T follicular helper cell (primary cell): ENCODE measurements around the gene NEMF.
"Not testable (repeated sequence)": the region's sequence is repeated elsewhere in the genome, so short reads cannot be mapped to it uniquely, and the experiment has no call there.

Source experiments
- DNase-seq: peaks from one replicate; pipeline ENCODE4 v3.0.0-alpha.2; 2020; ENCODE audit warnings: low read depth
- total RNA-seq, 2 experiments: gene quantifications; one replicate each; lab custom pipeline; 2026; lab: John Stamatoyannopoulos, UW

NEMF gene, protein sequence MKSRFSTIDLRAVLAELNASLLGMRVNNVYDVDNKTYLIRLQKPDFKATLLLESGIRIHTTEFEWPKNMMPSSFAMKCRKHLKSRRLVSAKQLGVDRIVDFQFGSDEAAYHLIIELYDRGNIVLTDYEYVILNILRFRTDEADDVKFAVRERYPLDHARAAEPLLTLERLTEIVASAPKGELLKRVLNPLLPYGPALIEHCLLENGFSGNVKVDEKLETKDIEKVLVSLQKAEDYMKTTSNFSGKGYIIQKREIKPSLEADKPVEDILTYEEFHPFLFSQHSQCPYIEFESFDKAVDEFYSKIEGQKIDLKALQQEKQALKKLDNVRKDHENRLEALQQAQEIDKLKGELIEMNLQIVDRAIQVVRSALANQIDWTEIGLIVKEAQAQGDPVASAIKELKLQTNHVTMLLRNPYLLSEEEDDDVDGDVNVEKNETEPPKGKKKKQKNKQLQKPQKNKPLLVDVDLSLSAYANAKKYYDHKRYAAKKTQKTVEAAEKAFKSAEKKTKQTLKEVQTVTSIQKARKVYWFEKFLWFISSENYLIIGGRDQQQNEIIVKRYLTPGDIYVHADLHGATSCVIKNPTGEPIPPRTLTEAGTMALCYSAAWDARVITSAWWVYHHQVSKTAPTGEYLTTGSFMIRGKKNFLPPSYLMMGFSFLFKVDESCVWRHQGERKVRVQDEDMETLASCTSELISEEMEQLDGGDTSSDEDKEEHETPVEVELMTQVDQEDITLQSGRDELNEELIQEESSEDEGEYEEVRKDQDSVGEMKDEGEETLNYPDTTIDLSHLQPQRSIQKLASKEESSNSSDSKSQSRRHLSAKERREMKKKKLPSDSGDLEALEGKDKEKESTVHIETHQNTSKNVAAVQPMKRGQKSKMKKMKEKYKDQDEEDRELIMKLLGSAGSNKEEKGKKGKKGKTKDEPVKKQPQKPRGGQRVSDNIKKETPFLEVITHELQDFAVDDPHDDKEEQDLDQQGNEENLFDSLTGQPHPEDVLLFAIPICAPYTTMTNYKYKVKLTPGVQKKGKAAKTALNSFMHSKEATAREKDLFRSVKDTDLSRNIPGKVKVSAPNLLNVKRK
- total RNA-seq: 99.0 to 113 reads per million in 2 experiments

DNA sequence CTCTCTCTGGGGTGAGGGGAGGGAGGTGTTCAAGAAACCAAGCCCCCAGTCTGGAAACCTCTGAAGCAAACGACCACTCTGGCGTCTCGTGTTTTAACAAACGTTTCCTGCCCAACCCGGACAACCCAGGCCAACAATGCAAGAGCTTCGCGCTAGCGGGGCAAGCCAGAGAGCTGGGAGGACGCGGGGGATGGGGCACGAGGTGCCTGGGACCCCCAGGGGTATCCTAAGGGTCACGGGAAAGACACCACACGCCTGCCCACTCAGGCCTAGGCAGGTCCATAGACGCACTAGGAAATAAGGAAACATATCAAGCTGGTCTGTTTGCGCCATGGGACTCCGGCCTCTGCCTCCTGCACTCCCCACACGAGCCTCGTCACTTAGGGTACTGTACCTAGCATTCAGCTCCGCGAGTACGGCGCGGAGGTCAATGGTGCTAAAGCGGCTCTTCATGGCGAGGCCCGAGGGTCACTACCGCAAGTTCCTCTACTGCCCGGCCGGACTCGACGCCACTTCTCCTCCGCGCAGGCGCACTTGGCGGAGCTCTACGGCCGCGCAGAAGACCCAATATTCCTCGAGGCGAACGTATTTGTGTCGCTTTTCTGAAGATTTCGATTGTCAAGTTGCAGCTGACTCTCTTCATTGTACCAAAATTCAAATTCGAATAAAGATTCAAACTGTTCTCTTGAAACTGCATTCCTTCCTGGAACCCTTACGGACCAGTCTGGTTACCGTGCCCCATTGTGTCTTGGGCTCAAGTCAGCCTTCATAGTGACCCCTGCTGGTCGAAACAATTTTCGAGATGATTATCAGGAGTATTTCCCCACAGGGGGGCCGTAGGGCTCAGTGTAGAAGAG lies at the start of gene NEMF:
NEMF (minus strand) TSS at position 488 of the 857 bp plus-strand sequence; CDS start at position 453, 35 bp downstream.
- peak; percentile 65 for DNase-seq

- DNase-seq: no peak
These were observed 48.4 kb upstream of the NEMF start for GRCh38 chr14:49900973-49901372.

GRCh38 chr14:49898485-49898884 lies 45.9 kb upstream of the NEMF start:
- no peak for DNase-seq

DNA sequence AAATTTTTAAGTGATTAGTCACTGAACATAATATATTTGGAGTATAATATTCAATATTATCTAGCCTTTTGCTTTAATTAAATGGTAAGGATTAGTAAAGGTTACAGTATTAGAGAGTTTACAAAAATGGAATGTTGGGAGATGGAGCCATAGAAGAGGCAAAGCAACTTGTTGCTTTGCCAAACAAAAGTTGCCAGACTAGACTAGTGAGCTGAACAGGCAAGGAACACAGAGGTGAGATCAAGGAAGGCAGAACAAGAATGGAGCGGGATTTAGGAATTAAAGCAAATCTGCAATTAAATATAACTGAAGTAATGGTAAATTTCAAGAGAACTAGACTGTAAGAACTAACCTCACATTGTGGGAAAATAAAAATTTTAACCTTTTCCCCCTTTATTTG lies 45.4 kb upstream of the NEMF start:
- DNase-seq: no peak

DNA sequence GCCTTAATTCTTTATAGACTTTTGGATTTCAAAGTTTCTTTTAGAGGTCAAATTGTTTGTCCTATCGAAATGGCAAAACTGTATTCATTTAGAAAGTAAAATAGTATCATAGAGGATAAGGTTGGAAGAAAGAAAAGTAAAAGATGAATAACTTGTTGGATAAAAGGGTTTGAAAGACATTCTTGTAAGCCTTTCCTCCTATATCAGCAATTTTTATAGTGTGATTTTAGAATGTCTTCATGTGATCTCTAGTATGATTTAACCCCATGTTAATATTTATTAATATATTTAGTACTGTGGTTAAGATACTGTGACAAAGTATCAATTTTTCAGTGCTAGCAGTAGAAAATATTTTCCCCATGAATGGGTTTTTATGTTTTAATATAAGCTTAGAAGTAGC lies 44.8 kb upstream of the NEMF start:
- no peak for DNase-seq

- no peak for DNase-seq
These were observed 44.4 kb upstream of the NEMF start for GRCh38 chr14:49896966-49897365.

GRCh38 chr14:49896272-49896671 lies 43.7 kb upstream of the NEMF start:
- DNase-seq: not testable (repeated sequence)

GRCh38 chr14:49895480-49895879 lies 42.9 kb upstream of the NEMF start:
- DNase-seq: no peak

GRCh38 chr14:49894214-49895107 lies 41.9 kb upstream of the NEMF start:
- DNase-seq: not testable (repeated sequence)

DNA sequence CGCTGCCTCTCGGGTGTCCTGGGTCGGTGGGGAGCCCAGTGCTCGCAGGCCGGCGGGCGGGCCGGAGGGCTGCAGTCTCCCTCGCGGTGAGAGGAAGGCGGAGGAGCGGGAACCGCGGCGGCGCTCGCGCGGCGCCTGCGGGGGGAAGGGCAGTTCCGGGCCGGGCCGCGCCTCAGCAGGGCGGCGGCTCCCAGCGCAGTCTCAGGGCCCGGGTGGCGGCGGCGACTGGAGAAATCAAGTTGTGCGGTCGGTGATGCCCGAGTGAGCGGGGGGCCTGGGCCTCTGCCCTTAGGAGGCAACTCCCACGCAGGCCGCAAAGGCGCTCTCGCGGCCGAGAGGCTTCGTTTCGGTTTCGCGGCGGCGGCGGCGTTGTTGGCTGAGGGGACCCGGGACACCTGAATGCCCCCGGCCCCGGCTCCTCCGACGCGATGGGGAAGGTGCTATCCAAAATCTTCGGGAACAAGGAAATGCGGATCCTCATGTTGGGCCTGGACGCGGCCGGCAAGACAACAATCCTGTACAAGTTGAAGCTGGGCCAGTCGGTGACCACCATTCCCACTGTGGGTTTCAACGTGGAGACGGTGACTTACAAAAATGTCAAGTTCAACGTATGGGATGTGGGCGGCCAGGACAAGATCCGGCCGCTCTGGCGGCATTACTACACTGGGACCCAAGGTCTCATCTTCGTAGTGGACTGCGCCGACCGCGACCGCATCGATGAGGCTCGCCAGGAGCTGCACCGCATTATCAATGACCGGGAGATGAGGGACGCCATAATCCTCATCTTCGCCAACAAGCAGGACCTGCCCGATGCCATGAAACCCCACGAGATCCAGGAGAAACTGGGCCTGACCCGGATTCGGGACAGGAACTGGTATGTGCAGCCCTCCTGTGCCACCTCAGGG lies 41.0 kb upstream of the NEMF start:
- peak; percentile 53 for DNase-seq

DNA sequence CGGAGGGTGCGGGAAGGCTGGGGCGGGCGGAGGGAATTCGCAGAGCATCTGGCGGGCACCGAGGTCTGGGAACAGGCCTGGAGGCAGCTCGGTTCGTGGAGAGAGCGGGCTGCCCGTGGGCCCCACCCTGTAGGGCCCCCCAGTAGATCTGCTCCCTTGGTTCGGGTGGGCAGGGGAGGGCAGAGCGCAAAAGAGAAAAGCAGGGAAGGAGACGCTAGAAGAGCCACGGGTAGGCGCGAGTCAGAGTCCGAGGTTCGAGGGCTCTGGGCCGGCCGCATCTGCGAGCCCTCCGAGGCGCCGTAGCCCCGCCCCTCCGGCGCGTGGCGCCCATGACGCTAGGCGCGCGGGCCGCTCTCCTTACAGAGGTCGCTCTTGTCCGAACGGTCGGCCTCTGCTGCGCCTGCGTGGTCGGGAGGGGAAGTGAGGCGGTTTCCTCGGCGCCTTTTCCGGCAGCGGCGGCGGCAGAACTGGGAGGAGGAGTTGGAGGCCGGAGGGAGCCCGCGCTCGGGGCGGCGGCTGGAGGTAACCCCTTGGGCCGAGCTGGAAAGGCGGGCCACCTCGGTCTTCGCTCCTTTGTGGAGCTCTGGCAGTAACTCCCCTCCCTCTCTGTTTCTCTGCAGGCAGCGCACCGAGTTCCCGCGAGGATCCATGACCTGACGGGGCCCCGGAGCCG lies 40.2 kb upstream of the NEMF start, which contains the start of gene ARF6:
ARF6 (plus strand) TSS at position 447 of the 673 bp plus-strand sequence. CDS start 655 bp downstream, outside the sequence.
- DNase-seq: peak; percentile 85

- DNase-seq: peak; percentile 34
These were observed 39.7 kb upstream of the NEMF start for GRCh38 chr14:49892301-49892635.

- DNase-seq: no peak
These were observed 35.7 kb upstream of the NEMF start for GRCh38 chr14:49888293-49888692.

GRCh38 chr14:49886523-49886922 lies 33.9 kb upstream of the NEMF start:
- DNase-seq: no peak

- DNase-seq: no peak
These were observed 30.5 kb upstream of the NEMF start for GRCh38 chr14:49882826-49883694.

- no peak for DNase-seq
These were observed 28.9 kb upstream of the NEMF start for GRCh38 chr14:49881350-49882001.
